ENCODE results near the gene SIX2.
A peak's percentile ranks its signal among the peaks of the same experiment; 100 is the strongest.

SIX2 gene

DNA sequence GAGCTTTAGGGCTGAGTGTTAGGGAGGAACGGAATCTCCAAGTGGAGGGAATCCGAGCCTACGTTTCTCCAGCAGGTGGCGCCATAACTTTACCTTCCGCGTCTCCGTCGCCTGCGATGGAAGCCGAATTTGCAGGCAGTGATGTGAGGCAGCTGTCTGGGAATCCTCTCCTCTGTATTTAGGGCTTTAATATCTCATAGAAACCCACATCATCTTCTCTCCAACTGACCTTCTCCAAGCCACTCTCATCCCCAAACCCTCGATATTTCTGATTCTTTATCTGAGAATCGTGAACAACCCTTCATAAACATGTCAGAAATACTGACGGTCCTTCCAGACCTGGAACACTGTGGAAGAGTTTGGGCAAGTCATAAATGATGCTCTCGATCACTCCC is 27.5 kb downstream of the SIX2 start:
- TF ChIP-seq, protein P1, sequence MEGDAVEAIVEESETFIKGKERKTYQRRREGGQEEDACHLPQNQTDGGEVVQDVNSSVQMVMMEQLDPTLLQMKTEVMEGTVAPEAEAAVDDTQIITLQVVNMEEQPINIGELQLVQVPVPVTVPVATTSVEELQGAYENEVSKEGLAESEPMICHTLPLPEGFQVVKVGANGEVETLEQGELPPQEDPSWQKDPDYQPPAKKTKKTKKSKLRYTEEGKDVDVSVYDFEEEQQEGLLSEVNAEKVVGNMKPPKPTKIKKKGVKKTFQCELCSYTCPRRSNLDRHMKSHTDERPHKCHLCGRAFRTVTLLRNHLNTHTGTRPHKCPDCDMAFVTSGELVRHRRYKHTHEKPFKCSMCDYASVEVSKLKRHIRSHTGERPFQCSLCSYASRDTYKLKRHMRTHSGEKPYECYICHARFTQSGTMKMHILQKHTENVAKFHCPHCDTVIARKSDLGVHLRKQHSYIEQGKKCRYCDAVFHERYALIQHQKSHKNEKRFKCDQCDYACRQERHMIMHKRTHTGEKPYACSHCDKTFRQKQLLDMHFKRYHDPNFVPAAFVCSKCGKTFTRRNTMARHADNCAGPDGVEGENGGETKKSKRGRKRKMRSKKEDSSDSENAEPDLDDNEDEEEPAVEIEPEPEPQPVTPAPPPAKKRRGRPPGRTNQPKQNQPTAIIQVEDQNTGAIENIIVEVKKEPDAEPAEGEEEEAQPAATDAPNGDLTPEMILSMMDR (IDR thresholded peaks at IDR 0.05; ENCODE audit: low read depth, low read length) = peak; percentile 81
- in situ Hi-C loops (cut with HindIII; ENCODE audit: low sequenced_read_pairs) = loop anchor here (25.0 kb wide), 1 partner anchor 506 kb away; no protein-coding TSS in a partner anchor
- peak; percentile 76 for DNase-seq (ENCODE audit: low read depth, low spot score)
- no peak overlapping the region for H3K4me3 ChIP-seq (ENCODE audit: low read depth, low read length)

DNA sequence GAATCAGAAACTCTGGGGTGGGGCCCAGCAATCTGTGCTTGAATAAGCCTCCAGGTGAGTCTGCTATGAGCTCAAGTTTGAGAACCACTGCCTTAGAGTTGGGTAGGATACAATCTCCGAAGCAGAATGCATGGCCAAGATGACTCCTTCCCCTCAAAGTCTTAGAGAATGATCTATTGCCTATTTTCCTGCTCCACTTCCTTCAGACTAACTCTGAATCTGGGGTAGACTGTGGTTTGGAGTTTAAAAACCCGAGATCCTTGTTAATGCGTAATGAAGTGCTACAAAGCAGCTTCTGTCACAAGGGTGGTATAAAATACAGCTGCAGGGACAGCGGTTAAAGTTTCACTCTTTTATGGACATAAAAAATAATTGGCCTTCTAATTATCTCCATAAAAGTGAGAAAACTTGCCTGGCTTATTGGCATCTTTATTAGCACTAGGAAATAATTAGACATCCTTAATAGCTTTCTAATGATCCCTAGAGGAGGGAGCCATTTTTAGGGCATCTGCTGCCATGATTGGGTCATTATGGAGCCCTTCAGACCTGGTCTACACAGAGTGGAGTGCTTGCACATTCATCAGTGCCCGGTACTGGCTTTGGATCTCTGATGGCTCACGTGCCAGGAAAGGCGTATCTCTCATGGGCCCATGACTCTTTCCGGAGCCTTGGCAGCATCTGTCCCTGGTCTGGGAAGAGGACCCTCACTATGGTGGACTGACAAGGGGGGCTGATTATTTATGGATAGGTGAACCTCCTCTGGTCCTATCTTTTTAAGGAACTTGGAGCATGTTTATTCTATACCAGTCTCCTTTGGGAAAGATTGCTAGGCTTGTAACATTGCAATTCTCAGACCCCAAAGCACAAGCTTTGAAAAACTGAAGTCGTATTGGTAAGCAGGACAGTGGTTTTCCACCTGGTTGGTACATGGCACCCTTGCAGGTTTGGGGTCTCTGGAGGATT is 28.2 kb downstream of the SIX2 start:
- no peak overlapping the region for H3K4me3 ChIP-seq (ENCODE audit: low read depth, low read length)
- TF ChIP-seq, protein P1 (IDR thresholded peaks at IDR 0.05; ENCODE audit: low read depth, low read length) = no peak
- in situ Hi-C loops (cut with HindIII; ENCODE audit: low sequenced_read_pairs) = loop anchor here (25.0 kb wide), 1 partner anchor 506 kb away; no protein-coding TSS in a partner anchor
- no peak for DNase-seq (ENCODE audit: low read depth, low spot score)

DNA sequence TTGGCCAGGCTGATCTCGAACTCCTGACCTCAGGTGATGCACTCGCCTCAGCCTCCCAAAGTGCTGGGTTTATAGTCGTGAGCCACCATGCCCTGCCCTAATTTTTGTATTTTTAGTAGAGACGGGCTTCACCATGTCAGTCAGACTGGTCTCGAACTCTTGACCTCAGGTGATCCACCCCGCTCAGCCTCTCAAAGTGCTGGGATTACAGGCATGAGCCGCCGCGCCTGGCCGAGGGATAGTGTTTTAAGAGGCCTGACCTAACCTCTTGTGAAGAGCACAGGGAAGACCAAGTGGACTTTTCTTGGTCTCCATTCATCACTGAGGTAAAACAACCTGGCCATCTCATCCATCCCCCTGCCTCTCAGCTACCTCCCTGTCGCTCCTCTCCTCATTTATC is 29.7 kb downstream of the SIX2 start:
- in situ Hi-C loops (cut with HindIII; ENCODE audit: low sequenced_read_pairs) = loop anchor here (25.0 kb wide), 1 partner anchor 508 kb away; no protein-coding TSS in a partner anchor
- TF ChIP-seq, protein P1 (IDR thresholded peaks at IDR 0.05; ENCODE audit: low read depth, low read length) = no peak
- no peak for DNase-seq (ENCODE audit: low read depth, low spot score)
- H3K4me3 ChIP-seq (ENCODE audit: low read depth, low read length) = no peak overlapping the region

DNA sequence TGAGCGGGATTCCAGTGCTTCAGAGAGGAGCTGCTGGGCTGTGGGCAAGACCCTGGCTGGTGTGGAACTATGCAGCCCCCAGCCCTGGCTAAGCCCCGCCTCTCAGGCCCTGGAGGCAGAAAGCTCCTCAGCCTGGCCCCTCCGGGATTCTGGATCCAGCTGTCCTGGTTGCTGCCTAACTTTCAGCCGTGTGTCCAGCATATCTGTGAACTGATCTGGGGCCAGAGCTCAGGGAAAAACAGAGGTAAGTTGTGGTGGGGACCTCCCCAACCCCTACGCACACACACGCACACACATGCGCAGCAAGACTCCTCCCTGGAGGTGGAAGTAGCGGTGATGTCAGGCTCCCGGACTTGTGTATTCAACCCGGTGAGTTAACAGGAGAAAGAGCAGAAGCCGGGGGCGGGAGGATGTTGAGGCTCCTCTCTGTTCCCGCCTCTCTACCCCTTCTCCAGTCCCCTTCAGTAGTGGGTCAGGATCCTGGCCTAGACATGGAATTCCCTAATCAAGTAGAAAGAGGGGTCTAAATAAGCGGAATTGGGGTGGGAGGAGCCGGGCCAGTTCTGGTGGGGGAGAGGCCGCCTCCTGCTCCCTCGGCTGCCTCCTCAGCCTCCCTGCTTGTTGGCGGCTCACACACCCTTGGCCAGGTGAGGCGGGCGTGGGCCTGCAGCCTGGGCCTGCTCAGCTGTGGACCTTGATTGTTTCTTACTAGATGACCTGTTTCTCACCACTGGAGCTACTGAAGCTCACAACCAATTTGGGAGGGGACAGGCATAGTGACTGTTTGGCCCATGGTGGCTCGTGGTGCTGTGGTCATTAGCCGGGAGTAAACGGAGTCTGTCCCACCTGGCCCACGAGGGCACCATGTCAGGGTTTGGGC is 33.4 kb downstream of the SIX2 start:
- DNase-seq (ENCODE audit: low read depth, low spot score) = no peak
- TF ChIP-seq, protein P1 (IDR thresholded peaks at IDR 0.05; ENCODE audit: low read depth, low read length) = no peak
- in situ Hi-C loops (cut with HindIII; ENCODE audit: low sequenced_read_pairs) = loop anchor here (25.0 kb wide), 1 partner anchor 511 kb away; no protein-coding TSS in a partner anchor
- no peak overlapping the region for H3K4me3 ChIP-seq (ENCODE audit: low read depth, low read length)

DNA sequence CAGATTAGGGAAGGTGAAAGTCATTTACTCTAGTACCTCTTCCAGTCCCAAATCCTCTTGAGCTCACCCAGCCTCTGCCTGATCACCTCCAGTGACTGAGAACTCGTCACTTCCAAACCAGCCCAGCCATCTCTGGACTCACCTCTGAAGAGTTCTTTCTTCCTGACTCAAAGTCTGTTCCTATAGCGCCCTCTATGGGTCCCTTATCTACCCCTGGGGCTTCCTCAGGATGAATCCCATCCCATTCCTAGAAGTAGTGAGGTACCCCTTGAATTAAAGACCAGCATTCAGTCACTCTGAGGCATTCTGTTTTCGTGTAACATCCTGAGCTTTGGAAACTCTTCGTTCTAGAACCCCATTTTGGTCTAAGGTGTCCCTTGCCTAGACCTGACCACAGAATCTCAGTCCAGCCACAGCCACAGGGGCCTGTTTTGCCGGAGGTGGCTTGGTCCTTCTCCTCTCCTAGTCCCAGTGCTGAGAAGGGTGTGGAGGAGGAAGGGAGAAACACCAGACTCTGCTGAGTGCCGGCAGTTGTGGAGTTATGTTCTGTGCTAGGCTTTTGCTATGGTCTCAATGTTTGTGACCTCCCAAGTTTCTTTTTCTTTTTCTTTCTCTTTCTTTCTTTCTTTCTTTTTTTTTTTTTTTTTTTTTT is 35.1 kb downstream of the SIX2 start:
- in situ Hi-C loops (cut with HindIII; ENCODE audit: low sequenced_read_pairs) = no loop called here
- TF ChIP-seq, protein P1 (IDR thresholded peaks at IDR 0.05; ENCODE audit: low read depth, low read length) = peak; percentile 51
- no peak for DNase-seq (ENCODE audit: low read depth, low spot score)
- H3K4me3 ChIP-seq (ENCODE audit: low read depth, low read length) = no peak overlapping the region

Data from astrocyte of the spinal cord (primary cell).